BLaER1 (cell line): ENCODE measurements around the gene MPC1L.
"Not testable (repeated sequence)": the region's sequence is repeated elsewhere in the genome, so short reads cannot be mapped to it uniquely, and the experiment has no call there.

Experiments
- H3K27ac ChIP-seq: shearing (Covaris generic); formaldehyde crosslinking; 2 replicates; pipeline ENCODE4 v1.8.1; 2022
- H3K27me3 ChIP-seq: shearing (Covaris generic); formaldehyde crosslinking; 2 replicates; pipeline ENCODE4 v1.8.1; 2022
- H3K36me3 ChIP-seq: shearing (Covaris generic); formaldehyde crosslinking; 2 replicates; pipeline ENCODE4 v1.8.1; 2022
- H3K4me1 ChIP-seq: shearing (Covaris generic); formaldehyde crosslinking; 2 replicates; pipeline ENCODE4 v1.8.1; 2022
- H3K4me2 ChIP-seq: shearing (Covaris generic); formaldehyde crosslinking; 2 replicates; pipeline ENCODE4 v1.8.1; 2022
- H3K4me3 ChIP-seq: shearing (Covaris generic); formaldehyde crosslinking; 2 replicates; pipeline ENCODE4 v1.8.1; 2022
- H3K9ac ChIP-seq: shearing (Covaris generic); formaldehyde crosslinking; 2 replicates; pipeline ENCODE4 v1.8.1; 2022
- H3K9me3 ChIP-seq: shearing (Covaris generic); formaldehyde crosslinking; 2 replicates; pipeline ENCODE4 v1.8.1; 2022
- H4K20me1 ChIP-seq: shearing (Covaris generic); formaldehyde crosslinking; 2 replicates; pipeline ENCODE4 v1.8.1; 2022
- Cebpa-rat ChIP-seq: shearing (Covaris generic); IDR thresholded peaks from 2 replicates; pipeline ENCODE4 v1.8.1; 2022

The MPC1L gene

GRCh38 chrX:40623139-40623536 lies at the start of gene MPC1L:
Gene MPC1L (plus strand): TSS chrX:40623428. CDS start chrX:40623566, 138 bp downstream.
- TF ChIP-seq Cebpa-rat: no peak

GRCh38 chrX:40573763-40574162 lies 49.5 kb upstream of the MPC1L start:
- Histone ChIP-seq H3K4me2 (no peak overlapping the region), H3K36me3 (no peaks in the 10 kb centered on the region), H3K4me3 (no peak overlapping the region), H3K9me3 (no peaks in the 10 kb centered on the region), H3K9ac (no peak overlapping the region), H4K20me1 (no peaks in the 10 kb centered on the region), H3K4me1 (peaks cover 13% of the 10 kb centered on the region), H3K27me3 (peaks cover 9% of the 10 kb centered on the region; the same call in 1 of the 2 replicates), H3K27ac (no peak overlapping the region)
- no peak for TF ChIP-seq Cebpa-rat

More at GRCh38 chrX:40623139-40623536, at the start of gene MPC1L:
- no peaks in the 10 kb centered on the region for H3K4me1 ChIP-seq
- peaks cover 4% of the 10 kb centered on the region; the same call in 1 of the 2 replicates for H3K27me3 ChIP-seq
- H3K4me2 ChIP-seq: no peak within 1 kb of the TSS
- no peak within 1 kb of the TSS for H3K4me3 ChIP-seq
- H3K27ac ChIP-seq: no peak within 1 kb of the TSS
- H3K9me3 ChIP-seq: peaks cover 10% of the 10 kb centered on the region
- no peak within 1 kb of the TSS for H3K9ac ChIP-seq
- H4K20me1 ChIP-seq: no peaks in the 10 kb centered on the region
- peaks cover 9% of the 10 kb centered on the region for H3K36me3 ChIP-seq

GRCh38 chrX:40575411-40575810 lies 47.8 kb upstream of the MPC1L start:
- not testable (repeated sequence) for H3K27me3 ChIP-seq, H3K4me2 ChIP-seq, H4K20me1 ChIP-seq, H3K9me3 ChIP-seq, H3K4me1 ChIP-seq, H3K4me3 ChIP-seq, H3K9ac ChIP-seq, H3K36me3 ChIP-seq, H3K27ac ChIP-seq

GRCh38 chrX:40576291-40576690 lies 46.9 kb upstream of the MPC1L start:
- Histone ChIP-seq H3K4me3 (no peak overlapping the region), H3K9me3 (no peaks in the 10 kb centered on the region), H3K9ac (no peak overlapping the region), H3K27me3 (no peaks in the 10 kb centered on the region), H4K20me1 (no peaks in the 10 kb centered on the region), H3K4me1 (peaks cover under 1% of the 10 kb centered on the region; the same call in 1 of the 2 replicates), H3K36me3 (no peaks in the 10 kb centered on the region), H3K4me2 (no peak overlapping the region), H3K27ac (no peak overlapping the region)
- no peak for TF ChIP-seq Cebpa-rat

GRCh38 chrX:40578039-40578695 lies 45.1 kb upstream of the MPC1L start:
- H4K20me1 ChIP-seq: peaks cover 14% of the 10 kb centered on the region
- no peak overlapping the region for H3K4me2 ChIP-seq
- H3K4me1 ChIP-seq: peaks cover 10% of the 10 kb centered on the region
- H3K27me3 ChIP-seq: no peaks in the 10 kb centered on the region
- no peak for TF ChIP-seq Cebpa-rat
- H3K36me3 ChIP-seq: no peaks in the 10 kb centered on the region
- no peaks in the 10 kb centered on the region for H3K9me3 ChIP-seq
- no peak overlapping the region for H3K9ac ChIP-seq
- H3K4me3 ChIP-seq: no peak overlapping the region
- H3K27ac ChIP-seq: no peak overlapping the region

GRCh38 chrX:40579141-40579540 lies 44.1 kb upstream of the MPC1L start:
- Histone ChIP-seq H3K36me3 (no peaks in the 10 kb centered on the region), H3K9ac (no peak overlapping the region), H3K27me3 (no peaks in the 10 kb centered on the region), H3K9me3 (no peaks in the 10 kb centered on the region), H3K27ac (no peak overlapping the region), H3K4me3 (no peak overlapping the region), H4K20me1 (peaks cover 23% of the 10 kb centered on the region), H3K4me1 (peaks cover 10% of the 10 kb centered on the region), H3K4me2 (no peak overlapping the region)
- TF ChIP-seq Cebpa-rat: no peak

- no peaks in the 10 kb centered on the region for H3K9me3 ChIP-seq
- no peak overlapping the region for H3K27ac ChIP-seq
- H4K20me1 ChIP-seq: peaks cover 24% of the 10 kb centered on the region
- H3K27me3 ChIP-seq: no peaks in the 10 kb centered on the region
- H3K9ac ChIP-seq: peak overlapping the region; percentile 56; the same call in 1 of the 2 replicates
- peak overlapping the region; percentile 75 for H3K4me3 ChIP-seq
- H3K4me2 ChIP-seq: peak overlapping the region; percentile 55
- peaks cover 10% of the 10 kb centered on the region for H3K4me1 ChIP-seq
- no peaks in the 10 kb centered on the region for H3K36me3 ChIP-seq
- TF ChIP-seq Cebpa-rat: 0 out of 2 replicates have a peak, but pooled peaks have one; percentile 32
Observed at GRCh38 chrX:40579900-40580536, 43.2 kb upstream of the MPC1L start.

- no peak for TF ChIP-seq Cebpa-rat
- peak within 1 kb of the TSS; percentile 75 for H3K4me3 ChIP-seq
- peak within 1 kb of the TSS; percentile 65 for H3K4me2 ChIP-seq
- peaks cover 30% of the 10 kb centered on the region for H4K20me1 ChIP-seq
- peak within 1 kb of the TSS; percentile 63 for H3K27ac ChIP-seq
- peaks cover 10% of the 10 kb centered on the region for H3K4me1 ChIP-seq
- H3K9ac ChIP-seq: peak within 1 kb of the TSS; percentile 75
- H3K27me3 ChIP-seq: peaks cover 5% of the 10 kb centered on the region; the same call in 1 of the 2 replicates
- no peaks in the 10 kb centered on the region for H3K9me3 ChIP-seq
- no peaks in the 10 kb centered on the region for H3K36me3 ChIP-seq
Observed at GRCh38 chrX:40580537-40581335, 42.5 kb upstream of the MPC1L start, which contains the start of gene ATP6AP2. Gene ATP6AP2 (plus strand): TSS chrX:40580970. CDS start chrX:40581066, 96 bp downstream.

- no peaks in the 10 kb centered on the region for H3K9me3 ChIP-seq
- TF ChIP-seq Cebpa-rat: no peak
- H3K27ac ChIP-seq: peak overlapping the region; percentile 63
- peak overlapping the region; percentile 65 for H3K4me2 ChIP-seq
- peaks cover 36% of the 10 kb centered on the region for H4K20me1 ChIP-seq
- peaks cover 10% of the 10 kb centered on the region for H3K4me1 ChIP-seq
- peak overlapping the region; percentile 75 for H3K9ac ChIP-seq
- peak overlapping the region; percentile 75 for H3K4me3 ChIP-seq
- H3K27me3 ChIP-seq: peaks cover 5% of the 10 kb centered on the region; the same call in 1 of the 2 replicates
- H3K36me3 ChIP-seq: no peaks in the 10 kb centered on the region
Observed at GRCh38 chrX:40581336-40581920, 41.8 kb upstream of the MPC1L start.

- peaks cover 44% of the 10 kb centered on the region for H4K20me1 ChIP-seq
- not testable (repeated sequence) for H3K9ac ChIP-seq, H3K27ac ChIP-seq, H3K27me3 ChIP-seq, H3K36me3 ChIP-seq, H3K9me3 ChIP-seq
- H3K4me3 ChIP-seq: peak overlapping the region; percentile 75; the same call in 1 of the 2 replicates
- peak overlapping the region; percentile 65 for H3K4me2 ChIP-seq
- H3K4me1 ChIP-seq: peaks cover 10% of the 10 kb centered on the region
Observed at GRCh38 chrX:40582178-40582577, 41.0 kb upstream of the MPC1L start.
